Cardiac fibroblast (primary cell): Measurements from ENCODE around the gene CDH23.

ENCODE experiments used
- DNase-seq, 2 donors: peaks; one replicate each; pipeline versions ENCODE4 v3.0.0 to v3.0.0-alpha.2; 2010; ENCODE audit warnings: low read depth in 2 of 2
- H3K4me3 ChIP-seq, 2 donors: replicated peaks in 1 of 2; 1 replicate in 1 of 2; 2 replicates in 1 of 2; pipeline ENCODE4 v1.5.1; 2011; ENCODE audit warnings: low read depth in 2 of 2, low read length in 2 of 2, mild to moderate bottlenecking in 2 of 2, moderate library complexity in 1 of 2
- CTCF ChIP-seq: IDR thresholded peaks from one replicate; pipeline ENCODE4 v1.5.1; 2011; ENCODE audit warnings: low read depth, mild to moderate bottlenecking, low read length, inconsistent platforms

The CDH23 gene

GRCh38 chr10:71564194-71564820 is 167.6 kb downstream of the CDH23 start:
- H3K4me3 ChIP-seq, result no peak overlapping the region
- DNase-seq, result no peak
- TF ChIP-seq CTCF, result no peak

- no peak for TF ChIP-seq CTCF
- H3K4me3 ChIP-seq, result no peak overlapping the region
- no peak for DNase-seq
Observed at GRCh38 chr10:71565284-71566000, 168.7 kb downstream of the CDH23 start.

GRCh38 chr10:71567006-71567405 is 170.3 kb downstream of the CDH23 start:
- TF ChIP-seq CTCF, result no peak

GRCh38 chr10:71568896-71569492 is 172.3 kb downstream of the CDH23 start:
- DNase-seq, result no peak
- no peak overlapping the region for H3K4me3 ChIP-seq

More at GRCh38 chr10:71567006-71567405, 170.3 kb downstream of the CDH23 start:
- no peak for DNase-seq
- no peak overlapping the region for H3K4me3 ChIP-seq

GRCh38 chr10:71569775-71570588 is 173.3 kb downstream of the CDH23 start:
- H3K4me3 ChIP-seq, result no peak overlapping the region
- DNase-seq, result peak; percentile 58 to 60
- TF ChIP-seq CTCF, result peak; percentile 72

More at GRCh38 chr10:71568896-71569492, 172.3 kb downstream of the CDH23 start:
- TF ChIP-seq CTCF, result no peak

GRCh38 chr10:71571460-71572175 is 174.9 kb downstream of the CDH23 start:
- no peak overlapping the region for H3K4me3 ChIP-seq
- no peak for DNase-seq
- TF ChIP-seq CTCF, result no peak
